Kidney epithelial cell (primary cell): ENCODE data around the gene LRRC45. TPM values are rescaled to one million over a fixed set of nuclear protein-coding genes. Genes with fewer than 3 reads are reported as not detected.

Experiments used
- DNase-seq: peaks from one replicate; pipeline ENCODE4 v3.0.0-alpha.2; 2010; ENCODE audit warnings: low read depth
- H3K27me3 ChIP-seq: 2 replicates; pipeline ENCODE4 v1.6.0; 2011; ENCODE audit warnings: low read length; ENCODE audit not compliant: control insufficient read depth, insufficient read depth
- H3K36me3 ChIP-seq: 2 replicates; pipeline ENCODE4 v1.5.1; 2011; ENCODE audit warnings: low read length; ENCODE audit not compliant: control insufficient read depth, insufficient read depth
- H3K4me3 ChIP-seq: 2 replicates; pipeline ENCODE4 v1.5.1; 2011; ENCODE audit warnings: low read depth, mild to moderate bottlenecking, control low read depth, low read length
- CTCF ChIP-seq: IDR thresholded peaks from 2 replicates; pipeline ENCODE4 v1.5.1; 2011; ENCODE audit warnings: mild to moderate bottlenecking, moderate library complexity, low read length, control low read depth, inconsistent platforms; ENCODE audit not compliant: insufficient read depth, poor library complexity, severe bottlenecking
- total RNA-seq: library from RNA; depleted of rRNA; stranded (reverse); fragments of >200 nt; gene quantifications from 2 replicates; pipeline ENCODE4 v1.2.3, GENCODE V29; 2015

Gene LRRC45
- total RNA-seq, 1 donor from 2014 or later, result 16.1 TPM

GRCh38 chr17:82078433-82078832, 55.3 kb downstream of the LRRC45 start:
- DNase-seq, result no peak
- Histone ChIP-seq H3K36me3 (peaks cover 10% of the 10 kb centered on the region), H3K4me3 (no peak overlapping the region), H3K27me3 (no peaks in the 10 kb centered on the region)
- TF ChIP-seq CTCF, result no peak

GRCh38 chr17:82079001-82079677, 56.0 kb downstream of the LRRC45 start:
- TF ChIP-seq CTCF, result no peak
- no peak for DNase-seq
- peaks cover 10% of the 10 kb centered on the region for H3K36me3 ChIP-seq

GRCh38 chr17:82080048-82080788, 57.1 kb downstream of the LRRC45 start:
- Histone ChIP-seq H3K36me3 (peaks cover 11% of the 10 kb centered on the region), H3K4me3 (no peak overlapping the region), H3K27me3 (no peaks in the 10 kb centered on the region)
- DNase-seq, result no peak
- TF ChIP-seq CTCF, result no peak

More at GRCh38 chr17:82079001-82079677, 56.0 kb downstream of the LRRC45 start:
- Histone ChIP-seq H3K27me3 (no peaks in the 10 kb centered on the region), H3K4me3 (no peak overlapping the region)

Other genes starting within 250 kb of the LRRC45 start
- not detected in 2 replicates for gene GCGR, start 219.2 kb upstream of the LRRC45 start, total RNA-seq
- gene MCRIP1, start 190.0 kb upstream of the LRRC45 start, total RNA-seq, result 131 and 137 TPM in 2 replicates
- gene PPP1R27, start 188.3 kb upstream of the LRRC45 start, total RNA-seq, result 0.38 TPM in 1 of 2 replicates, not detected in the other
- 870 and 1,165 TPM in 2 replicates for gene P4HB, start 162.8 kb upstream of the LRRC45 start, total RNA-seq
- 243 and 355 TPM in 2 replicates for gene ARHGDIA, start 152.0 kb upstream of the LRRC45 start, total RNA-seq
- 143 and 151 TPM in 2 replicates for gene ALYREF, start 131.7 kb upstream of the LRRC45 start, total RNA-seq
- 205 and 232 TPM in 2 replicates for gene ANAPC11, start 131.6 kb upstream of the LRRC45 start, total RNA-seq
- 1.2 and 1.9 TPM in 2 replicates for gene NPB, start 121.1 kb upstream of the LRRC45 start, total RNA-seq
- 30.4 and 41.1 TPM in 2 replicates for gene PCYT2, start 111.9 kb upstream of the LRRC45 start, total RNA-seq
- 26.4 and 31.3 TPM in 2 replicates for gene SIRT7, start 105.1 kb upstream of the LRRC45 start, total RNA-seq
- gene MAFG, start 95.6 kb upstream of the LRRC45 start, total RNA-seq, result 39.7 and 41.1 TPM in 2 replicates
- 132 and 166 TPM in 2 replicates for gene PYCR1, start 86.0 kb upstream of the LRRC45 start, total RNA-seq
- gene MYADML2, start 76.1 kb upstream of the LRRC45 start, total RNA-seq, result not detected in 2 replicates
- 0.17 TPM in 1 of 2 replicates, not detected in the other for gene NOTUM, start 62.1 kb upstream of the LRRC45 start, total RNA-seq
- gene ASPSCR1, start 45.7 kb upstream of the LRRC45 start, total RNA-seq, result 19.5 and 26.8 TPM in 2 replicates
- gene CENPX, start 427 bp upstream of the LRRC45 start, total RNA-seq, result 61.3 and 62.3 TPM in 2 replicates
- 57.4 and 64.1 TPM in 2 replicates for gene RAC3, start 8.4 kb downstream of the LRRC45 start, total RNA-seq
- 70.8 and 73.6 TPM in 2 replicates for gene DCXR, start 14.4 kb downstream of the LRRC45 start, total RNA-seq
- gene RFNG, start 28.5 kb downstream of the LRRC45 start, total RNA-seq, result 72.3 and 112 TPM in 2 replicates
- gene GPS1, start 28.6 kb downstream of the LRRC45 start, total RNA-seq, result 150 and 163 TPM in 2 replicates
- 147 and 177 TPM in 2 replicates for gene DUS1L, start 42.5 kb downstream of the LRRC45 start, total RNA-seq
- gene FASN, start 74.9 kb downstream of the LRRC45 start, total RNA-seq, result 202 and 249 TPM in 2 replicates
- 25.5 and 27.5 TPM in 2 replicates for gene CCDC57, start 189.5 kb downstream of the LRRC45 start, total RNA-seq
- 83.4 and 85.3 TPM in 2 replicates for gene SLC16A3, start 205.7 kb downstream of the LRRC45 start, total RNA-seq